Mesodermal cell (in vitro differentiated cells): ENCODE measurements around the gene KDM4B.

Experiments
- H3K27ac ChIP-seq: 2 replicates; pipeline ENCODE4 v1.7.0; 2013; ENCODE audit warnings: mild to moderate bottlenecking, low read depth, low read length, moderate library complexity; ENCODE audit not compliant: severe bottlenecking
- H3K36me3 ChIP-seq: 2 replicates; pipeline ENCODE4 v1.7.1; 2013; ENCODE audit warnings: mild to moderate bottlenecking, low read length, moderate library complexity; ENCODE audit not compliant: control insufficient read depth, insufficient read depth
- H3K4me1 ChIP-seq: one replicate; pipeline ENCODE4 v1.7.1; 2013; ENCODE audit warnings: mild to moderate bottlenecking, low read length; ENCODE audit not compliant: insufficient read depth, control insufficient read depth, poor library complexity, severe bottlenecking
- H3K4me3 ChIP-seq: 2 replicates; pipeline ENCODE4 v1.7.0; 2013; ENCODE audit warnings: low read length, control low read depth, mild to moderate bottlenecking; ENCODE audit not compliant: insufficient read depth, poor library complexity, severe bottlenecking; ENCODE audit errors: extremely low read depth
- H3K9me3 ChIP-seq: 2 replicates; pipeline ENCODE4 v1.7.1; 2013; ENCODE audit warnings: mild to moderate bottlenecking, low read length, moderate library complexity; ENCODE audit not compliant: control insufficient read depth
- WGBS, 2 experiments: methylation state at CpG; one replicate each; pipeline ENCODE4 v1.1.5; 2013; ENCODE audit warnings: missing lambda C conversion rate in 2 of 2; ENCODE audit not compliant: insufficient coverage in 2 of 2; 5-methylcytosine and 5-hydroxymethylcytosine counted together

KDM4B gene

GRCh38 chr19:5042556-5042955, 73.6 kb downstream of the KDM4B start:
- Histone ChIP-seq H3K27ac (no peak overlapping the region), H3K36me3 (peaks cover 54% of the 10 kb centered on the region), H3K4me1 (peaks cover 16% of the 10 kb centered on the region), H3K4me3 (no peak overlapping the region), H3K9me3 (no peaks in the 10 kb centered on the region)
- 54 to 63% methylated on average over 9 to 18 of the region's 18 CpGs for WGBS, 2 experiments

DNA sequence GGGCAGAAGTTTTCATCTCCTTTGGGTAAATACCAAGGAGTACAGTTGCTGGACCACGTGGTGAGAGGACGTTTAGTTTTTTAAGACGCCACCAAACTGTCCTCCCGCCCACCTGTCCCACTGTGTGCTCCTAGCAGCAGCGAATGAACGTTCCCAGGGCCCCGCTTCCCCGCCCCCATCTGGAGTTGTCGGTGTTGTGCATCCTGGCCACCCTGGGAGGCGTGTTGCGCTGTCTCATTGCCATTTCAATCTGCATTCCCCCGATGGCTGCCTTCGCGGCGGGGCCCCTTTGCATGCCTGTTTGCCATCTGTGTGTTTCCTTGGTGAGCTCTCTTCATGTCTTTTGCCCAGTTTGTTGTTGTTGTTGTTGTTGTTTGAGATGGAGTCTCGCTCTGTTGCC, 76.1 kb downstream of the KDM4B start:
- peaks cover 22% of the 10 kb centered on the region for H3K4me1 ChIP-seq
- H3K27ac ChIP-seq = no peak overlapping the region
- no peak overlapping the region for H3K4me3 ChIP-seq
- 94 to 95% methylated on average over 12 to 16 of the region's 16 CpGs for WGBS, 2 experiments
- no peaks in the 10 kb centered on the region for H3K9me3 ChIP-seq
- H3K36me3 ChIP-seq = peaks cover 59% of the 10 kb centered on the region

GRCh38 chr19:5045956-5046338, 77.0 kb downstream of the KDM4B start:
- no peaks in the 10 kb centered on the region for H3K9me3 ChIP-seq
- 95 to 96% methylated on average over 6 to 8 of the region's 8 CpGs for WGBS, 2 experiments
- H3K4me1 ChIP-seq = peaks cover 22% of the 10 kb centered on the region
- H3K27ac ChIP-seq = peak overlapping the region; percentile 16
- H3K4me3 ChIP-seq = no peak overlapping the region
- H3K36me3 ChIP-seq = peaks cover 58% of the 10 kb centered on the region

GRCh38 chr19:5046339-5047039, 77.6 kb downstream of the KDM4B start:
- Histone ChIP-seq H3K4me3 (no peak overlapping the region), H3K27ac (peak overlapping the region; percentile 16), H3K9me3 (no peaks in the 10 kb centered on the region), H3K36me3 (peaks cover 56% of the 10 kb centered on the region), H3K4me1 (peaks cover 22% of the 10 kb centered on the region)
- WGBS, 2 experiments = 77 to 84% methylated on average over 15 to 16 of the region's 19 CpGs

GRCh38 chr19:5047251-5047935, 78.5 kb downstream of the KDM4B start:
- no peaks in the 10 kb centered on the region for H3K9me3 ChIP-seq
- peaks cover 22% of the 10 kb centered on the region for H3K4me1 ChIP-seq
- H3K27ac ChIP-seq = no peak overlapping the region
- peaks cover 56% of the 10 kb centered on the region for H3K36me3 ChIP-seq
- WGBS, 2 experiments = 97 to 98% methylated on average over 35 to 38 of the region's 39 CpGs
- no peak overlapping the region for H3K4me3 ChIP-seq

- H3K4me1 ChIP-seq = peaks cover 22% of the 10 kb centered on the region
- H3K36me3 ChIP-seq = peaks cover 57% of the 10 kb centered on the region
- no peaks in the 10 kb centered on the region for H3K9me3 ChIP-seq
- H3K4me3 ChIP-seq = no peak overlapping the region
- WGBS, 2 experiments = 28 to 41% methylated on average over 29 to 31 of the region's 44 CpGs
- peak overlapping the region; percentile 73 for H3K27ac ChIP-seq
Observed at GRCh38 chr19:5048091-5048726, 79.3 kb downstream of the KDM4B start.

- Histone ChIP-seq H3K4me1 (peaks cover 22% of the 10 kb centered on the region), H3K36me3 (peaks cover 56% of the 10 kb centered on the region), H3K4me3 (no peak overlapping the region), H3K27ac (peak overlapping the region; percentile 73), H3K9me3 (no peaks in the 10 kb centered on the region)
- 82% methylated on average over 21 to 32 of the region's 36 CpGs for WGBS, 2 experiments
Observed at GRCh38 chr19:5048727-5049553, 80.0 kb downstream of the KDM4B start.

GRCh38 chr19:5049561-5049960, 80.6 kb downstream of the KDM4B start:
- H3K9me3 ChIP-seq = no peaks in the 10 kb centered on the region
- no peak overlapping the region for H3K4me3 ChIP-seq
- H3K36me3 ChIP-seq = peaks cover 59% of the 10 kb centered on the region
- WGBS, 2 experiments = 87 to 92% methylated on average over 2 to 8 of the region's 9 CpGs
- peaks cover 22% of the 10 kb centered on the region for H3K4me1 ChIP-seq
- no peak overlapping the region for H3K27ac ChIP-seq

GRCh38 chr19:5050067-5050656, 81.2 kb downstream of the KDM4B start:
- WGBS, 2 experiments = 94 to 99% methylated on average over 12 to 15 of the region's 16 CpGs
- no peaks in the 10 kb centered on the region for H3K9me3 ChIP-seq
- no peak overlapping the region for H3K27ac ChIP-seq
- peaks cover 58% of the 10 kb centered on the region for H3K36me3 ChIP-seq
- H3K4me3 ChIP-seq = no peak overlapping the region
- peaks cover 22% of the 10 kb centered on the region for H3K4me1 ChIP-seq

GRCh38 chr19:5050905-5051304, 82.0 kb downstream of the KDM4B start:
- Histone ChIP-seq H3K36me3 (peaks cover 60% of the 10 kb centered on the region), H3K4me1 (peaks cover 22% of the 10 kb centered on the region), H3K4me3 (no peak overlapping the region), H3K27ac (no peak overlapping the region), H3K9me3 (no peaks in the 10 kb centered on the region)
- WGBS, 2 experiments = 95% methylated on average over 10 to 15 of the region's 16 CpGs
